GM18526 (cell line): ENCODE results near the gene PTH1R.

Experiments used
- POLR2A ChIP-seq: IDR thresholded peaks from 3 replicates; pipeline ENCODE4 v1.6.1; 2011; ENCODE audit not compliant: insufficient read length; ENCODE audit errors: extremely low read depth

The PTH1R gene

DNA sequence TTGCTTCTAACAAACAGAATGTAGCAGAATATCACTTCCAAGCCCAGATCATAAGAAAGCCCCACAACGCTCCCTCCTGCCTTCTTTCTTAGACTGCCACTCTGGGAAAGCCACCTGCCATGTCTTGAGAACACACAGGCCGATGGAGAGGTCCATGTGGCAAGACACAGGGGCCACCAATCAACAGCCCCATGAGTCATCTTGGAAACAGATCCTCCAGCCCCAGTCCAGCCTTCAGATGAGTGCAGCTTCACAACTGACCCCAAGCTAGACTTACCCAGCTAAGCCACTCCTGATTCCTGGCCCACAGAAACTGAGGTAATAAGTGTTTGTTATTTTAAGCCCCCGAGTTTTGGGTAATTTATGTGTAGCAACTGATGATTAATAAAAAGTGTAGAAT, 39.7 kb downstream of the PTH1R start:
- no peak for TF ChIP-seq POLR2A

DNA sequence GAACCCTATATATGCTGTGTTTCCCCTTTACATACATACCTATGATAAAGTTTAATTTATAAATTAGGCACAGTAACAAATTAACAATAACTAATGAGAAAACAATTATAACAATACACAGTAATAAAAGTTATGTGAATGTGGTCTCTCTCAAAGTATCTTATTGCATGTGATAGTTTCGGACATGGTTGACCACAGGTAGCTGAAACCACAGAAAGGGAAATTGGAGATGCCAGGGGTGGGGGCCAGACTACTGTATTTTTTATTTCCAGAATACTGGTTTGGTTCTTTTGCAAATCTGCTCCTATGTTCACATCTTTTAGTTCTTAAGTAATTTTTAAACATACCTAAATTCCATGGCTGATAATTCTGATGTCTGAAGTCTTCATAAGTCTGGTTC, 40.7 kb downstream of the PTH1R start:
- no peak for TF ChIP-seq POLR2A

- TF ChIP-seq POLR2A = no peak
Measured at GRCh38 chr3:46918634-46919033, 41.1 kb downstream of the PTH1R start.

GRCh38 chr3:46921041-46921440, 43.5 kb downstream of the PTH1R start:
- TF ChIP-seq POLR2A = no peak

DNA sequence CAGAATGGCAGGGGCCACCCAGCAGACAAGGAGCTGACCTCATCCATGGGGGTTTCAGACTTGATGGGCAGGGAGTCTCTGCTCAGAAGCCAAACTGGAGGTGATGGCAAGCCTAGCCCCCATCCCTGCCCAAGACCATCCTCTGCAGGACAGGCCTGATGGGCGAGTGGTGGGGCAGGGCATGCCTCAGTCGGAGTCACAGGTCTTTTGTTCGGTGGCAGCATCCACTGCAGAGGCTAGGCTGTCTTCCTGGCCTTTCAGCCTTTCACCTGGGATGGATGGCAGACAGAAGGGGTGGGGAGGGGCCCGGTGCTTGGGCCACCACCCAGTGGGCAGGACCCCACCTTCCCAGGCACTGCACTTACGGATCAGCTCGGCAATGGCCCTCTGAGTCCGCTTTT, 44.4 kb downstream of the PTH1R start:
- TF ChIP-seq POLR2A = no peak

GRCh38 chr3:46922426-46922825, 44.9 kb downstream of the PTH1R start:
- TF ChIP-seq POLR2A = no peak

- no peak for TF ChIP-seq POLR2A
Measured at GRCh38 chr3:46922871-46923558, 45.5 kb downstream of the PTH1R start.

- no peak for TF ChIP-seq POLR2A
Measured at GRCh38 chr3:46923559-46924350, 46.2 kb downstream of the PTH1R start.

DNA sequence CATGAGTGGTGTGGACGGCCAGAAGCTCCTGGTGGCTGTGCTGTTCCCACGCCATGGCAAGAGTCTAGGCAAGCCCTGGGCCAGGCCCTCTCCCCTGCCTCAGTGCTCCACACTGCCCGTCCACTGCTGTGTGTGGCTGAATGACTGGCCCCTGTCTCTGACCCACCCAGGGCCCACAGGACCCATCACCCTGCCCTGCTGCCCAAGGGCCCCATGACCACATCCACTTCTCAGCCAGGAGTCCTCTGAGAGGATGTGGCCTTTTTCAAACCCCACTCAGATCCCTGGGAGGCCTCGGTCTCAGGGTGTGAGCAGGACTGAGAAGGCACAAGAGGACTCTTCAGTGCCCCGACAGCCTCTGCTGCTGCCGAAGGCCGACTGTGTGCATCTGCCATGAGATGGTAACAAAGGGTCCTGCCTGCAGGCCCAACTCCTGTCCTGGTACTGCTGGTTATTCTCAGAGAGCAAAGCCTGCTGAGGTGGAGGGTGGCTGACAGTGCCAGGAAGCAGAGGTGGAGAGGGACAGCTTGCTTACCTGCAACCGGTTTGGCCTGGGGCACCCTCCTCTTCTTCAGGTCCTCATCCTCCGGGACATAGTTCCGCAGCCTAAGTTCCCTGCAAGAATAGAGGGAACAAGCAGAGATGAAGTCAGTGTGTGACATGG, 47.5 kb downstream of the PTH1R start:
- no peak for TF ChIP-seq POLR2A

GRCh38 chr3:46925585-46925934, 48.0 kb downstream of the PTH1R start:
- TF ChIP-seq POLR2A = no peak

DNA sequence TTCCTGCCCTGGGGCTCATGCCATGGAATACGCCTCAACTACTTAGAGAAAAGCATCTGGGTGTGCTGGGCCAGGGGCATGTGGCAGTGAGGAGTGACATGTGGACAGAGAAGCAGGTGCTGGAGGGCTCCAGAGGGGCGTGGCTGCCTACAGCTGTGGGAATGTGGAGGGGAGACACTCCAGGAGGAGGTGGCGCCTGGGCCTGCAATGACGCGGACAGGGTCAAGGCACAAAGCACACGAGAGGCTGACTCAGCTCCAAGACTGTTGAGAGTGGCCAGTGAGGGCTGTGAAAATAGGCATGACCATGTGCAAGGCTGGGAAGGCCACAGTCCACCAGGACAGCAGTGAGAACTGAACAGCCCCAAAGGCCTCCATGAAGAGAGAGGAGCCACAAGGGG, 48.5 kb downstream of the PTH1R start:
- TF ChIP-seq POLR2A = no peak

- no peak for TF ChIP-seq POLR2A
Measured at GRCh38 chr3:46926447-46926846, 48.9 kb downstream of the PTH1R start.

DNA sequence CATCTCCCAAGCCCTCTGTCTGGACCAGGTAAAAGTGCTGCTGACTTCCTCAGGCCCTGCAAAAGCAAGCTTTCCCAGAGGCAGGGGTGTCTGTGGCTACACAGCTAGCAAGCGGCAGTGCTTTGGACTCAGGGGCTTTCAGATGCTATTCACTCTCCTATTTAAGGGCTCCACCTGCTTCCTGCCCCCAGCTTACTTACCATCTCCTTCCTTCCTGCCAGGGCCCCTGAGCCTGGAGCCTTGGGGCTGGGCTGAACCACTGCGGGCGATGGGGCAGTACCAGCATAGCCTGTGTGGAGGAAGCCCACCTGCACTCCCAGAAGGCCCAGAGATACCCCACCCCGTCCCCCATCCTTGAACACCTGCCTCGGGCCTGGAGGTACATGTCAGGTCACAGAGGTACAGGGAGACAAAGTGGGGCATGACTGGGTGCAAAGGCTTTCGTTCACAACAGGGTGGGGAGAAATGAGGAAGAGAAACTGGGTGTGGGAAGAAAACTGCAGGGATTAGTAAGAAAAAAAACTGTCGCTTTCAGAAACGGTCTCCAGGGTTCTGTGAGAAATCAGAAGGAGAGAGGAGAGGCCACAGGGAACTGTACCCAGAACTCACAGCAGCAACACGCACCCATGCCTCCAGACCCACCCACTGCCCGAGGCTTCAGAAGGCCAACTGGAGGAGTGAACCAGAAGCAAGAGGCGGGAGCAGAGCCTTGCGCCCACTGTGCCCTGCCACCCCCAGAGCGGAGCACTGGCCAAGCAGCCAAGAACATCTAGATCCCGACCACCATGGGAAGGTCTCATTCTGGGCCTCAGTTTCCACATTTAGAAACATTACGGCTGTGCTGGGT, 49.6 kb downstream of the PTH1R start:
- TF ChIP-seq POLR2A = peak; percentile 26

GRCh38 chr3:46927718-46928073, 50.2 kb downstream of the PTH1R start:
- no peak for TF ChIP-seq POLR2A

DNA sequence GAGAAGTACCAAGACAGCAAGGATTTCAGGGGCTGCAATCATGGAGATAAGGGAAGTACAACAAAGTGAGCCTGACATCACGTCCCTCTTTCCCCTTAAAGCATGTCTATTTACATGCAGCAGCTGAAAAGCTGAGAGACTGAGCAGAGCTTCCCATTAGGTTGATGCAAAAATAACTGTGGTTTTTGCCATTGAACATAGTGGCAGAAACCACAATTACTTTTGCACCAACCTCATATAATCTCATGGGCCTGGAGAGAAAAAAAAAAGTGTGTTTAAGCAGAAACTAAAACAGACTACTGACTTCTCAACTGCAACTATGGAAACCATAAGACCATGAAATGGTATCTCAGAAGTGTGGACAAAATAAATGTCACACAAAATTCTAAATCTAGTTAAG, 50.8 kb downstream of the PTH1R start:
- TF ChIP-seq POLR2A = no peak
